ENCODE results near the gene TNFRSF8.

Gene TNFRSF8

GRCh38 chr1:12188115-12188514, 125.0 kb downstream of the TNFRSF8 start:
- no peak overlapping the region for H3K4me3 Mint-ChIP-seq
- no peaks in the 10 kb centered on the region for H3K27me3 Mint-ChIP-seq (ENCODE audit: low read depth, poor library complexity)
- no peaks in the 10 kb centered on the region for H3K9me3 Mint-ChIP-seq
- DNase-seq, result no peak
- H3K4me1 Mint-ChIP-seq, result peaks cover 28% of the 10 kb centered on the region
- no peaks in the 10 kb centered on the region for H3K36me3 Mint-ChIP-seq (ENCODE audit: low read depth)
- H3K27ac Mint-ChIP-seq, result no peak overlapping the region
- no peak for TF ChIP-seq CTCF (IDR thresholded peaks at IDR 0.05)

GRCh38 chr1:12188657-12189327, 125.7 kb downstream of the TNFRSF8 start:
- H3K27me3 Mint-ChIP-seq (ENCODE audit: low read depth, poor library complexity), result no peaks in the 10 kb centered on the region
- TF ChIP-seq CTCF (IDR thresholded peaks at IDR 0.05), result no peak
- H3K27ac Mint-ChIP-seq, result no peak overlapping the region
- H3K36me3 Mint-ChIP-seq (ENCODE audit: low read depth), result no peaks in the 10 kb centered on the region
- peaks cover 29% of the 10 kb centered on the region for H3K4me1 Mint-ChIP-seq
- no peak for DNase-seq
- H3K4me3 Mint-ChIP-seq, result no peak overlapping the region
- H3K9me3 Mint-ChIP-seq, result no peaks in the 10 kb centered on the region

- no peaks in the 10 kb centered on the region for H3K36me3 Mint-ChIP-seq (ENCODE audit: low read depth)
- no peaks in the 10 kb centered on the region for H3K27me3 Mint-ChIP-seq (ENCODE audit: low read depth, poor library complexity)
- H3K4me3 Mint-ChIP-seq, result no peak overlapping the region
- H3K9me3 Mint-ChIP-seq, result no peaks in the 10 kb centered on the region
- DNase-seq, result no peak
- TF ChIP-seq CTCF (IDR thresholded peaks at IDR 0.05), result no peak
- no peak overlapping the region for H3K27ac Mint-ChIP-seq
- H3K4me1 Mint-ChIP-seq, result peaks cover 24% of the 10 kb centered on the region
These were observed 126.2 kb downstream of the TNFRSF8 start for GRCh38 chr1:12189328-12189682.

GRCh38 chr1:12191242-12192032, 128.3 kb downstream of the TNFRSF8 start:
- Mint-ChIP-seq H3K4me1 (peaks cover 17% of the 10 kb centered on the region), H3K9me3 (no peaks in the 10 kb centered on the region), H3K27ac (peak overlapping the region; percentile 90), H3K27me3 (ENCODE audit: low read depth, poor library complexity) (no peaks in the 10 kb centered on the region), H3K4me3 (no peak overlapping the region), H3K36me3 (ENCODE audit: low read depth) (no peaks in the 10 kb centered on the region)
- TF ChIP-seq CTCF (IDR thresholded peaks at IDR 0.05), result no peak
- DNase-seq, result no peak
